Measurements from ENCODE around the gene WASF3. TPM values are rescaled to one million over a fixed set of nuclear protein-coding genes. Genes with fewer than 3 reads are reported as not detected.

The WASF3 gene
- total and polyA plus RNA-seq, 10 of the 15 experiments (the other 5 are each of a cell fraction or from before 2014, with no cell fraction given), result under 0.01 to 0.10 (median 0.01) TPM; not detected in 7

DNA sequence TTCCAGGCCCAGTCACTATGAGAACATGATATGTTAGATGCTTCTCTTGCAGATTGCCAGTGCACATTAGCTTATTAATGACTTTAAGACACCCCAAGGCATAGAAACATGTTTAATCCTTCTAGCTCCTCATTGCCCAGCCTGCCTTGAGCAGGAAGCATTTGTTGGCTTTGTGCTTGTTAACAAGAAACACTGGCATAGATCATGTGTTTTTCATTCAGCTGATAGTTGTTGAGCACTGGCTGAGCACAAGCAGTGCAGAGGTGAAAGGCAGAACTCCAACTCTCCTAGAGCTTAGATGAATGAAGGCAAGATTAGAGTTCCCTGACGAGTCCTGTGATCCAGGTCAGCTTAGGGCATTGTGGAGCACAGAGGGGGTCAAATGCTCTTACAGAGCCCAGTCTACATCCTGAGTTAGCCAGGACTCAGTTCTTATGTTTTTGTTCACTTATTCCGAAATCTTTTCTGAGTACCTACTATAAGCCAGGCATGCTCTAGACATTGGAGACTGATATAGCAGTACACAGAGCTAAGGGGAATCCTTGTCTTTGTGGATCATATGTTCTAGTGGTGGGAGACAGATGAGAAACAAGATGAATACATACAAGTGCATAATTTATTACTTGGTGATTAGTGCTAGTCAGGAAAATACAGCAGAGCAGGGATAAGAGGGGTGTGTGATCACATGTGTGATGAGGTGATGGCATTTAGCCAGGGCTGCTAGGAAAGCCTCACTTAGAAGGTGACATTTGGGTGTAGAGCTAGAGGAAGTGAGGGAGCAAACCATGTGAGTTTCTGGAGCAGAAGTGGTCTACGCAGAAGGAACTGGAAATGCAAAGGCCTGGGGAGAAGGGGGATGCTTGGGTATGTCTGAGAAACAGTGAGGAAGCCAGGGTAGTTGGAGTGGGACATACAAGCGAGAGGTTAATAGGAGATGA, 101.2 kb downstream of the WASF3 start:
- no peaks in the 10 kb centered on the region for H3K79me2 ChIP-seq (ENCODE audit: control insufficient read depth, insufficient read depth, low read length)
- POLR2A ChIA-PET, result no interaction called here
- no TSS peak for BruUV-seq (replicated peaks)
- H4K20me1 ChIP-seq (ENCODE audit: control insufficient read depth, insufficient read depth), result no peaks in the 10 kb centered on the region
- no peak for ATAC-seq
- H3K27me3 ChIP-seq (replicated peaks in 1 of 2; ENCODE audit: control insufficient read depth in 2 of 2, insufficient read depth in 2 of 2, low read length in 1 of 2), result 0 out of 4 replicates have a peak, but pooled peaks cover 0 to 1% of the 10 kb centered on the region in 2 experiments
- H3K4me3 ChIP-seq, result no peak overlapping the region
- SMC1A ChIA-PET (ENCODE audit: uncharacterized antibody, unreplicated experiment), result no interaction called here
- H2AFZ ChIP-seq (ENCODE audit: control insufficient read depth, low read depth, low read length), result no peak overlapping the region
- 4% methylated on average over 4 of the region's 4 CpGs for WGBS (ENCODE audit: insufficient coverage, insufficient replicate concordance, low lambda C conversion rate, missing lambda C conversion rate)
- no peaks in the 10 kb centered on the region for H3K9me3 ChIP-seq (replicated peaks; ENCODE audit: control insufficient read depth, insufficient read depth, low read length)
- H3K27ac ChIP-seq (ENCODE audit: control insufficient read depth, insufficient read depth), result no peak overlapping the region
- no peak for DNase-seq (ENCODE audit: low read depth, low spot score)
- in situ Hi-C loops (cut with MboI), result no loop called here
- no peaks in the 10 kb centered on the region for H3K4me1 ChIP-seq (ENCODE audit: control insufficient read depth, insufficient read depth, low read length)
- no peak overlapping the region for H3K9ac ChIP-seq (ENCODE audit: control insufficient read depth, insufficient read depth, low read length)
- CTCF ChIA-PET, result interaction anchor here (1.7 to 2.1 kb wide), 2 partner anchors 40 to 41 kb away, joined by 4 to 7 read pairs; no protein-coding TSS in a partner anchor
- intact Hi-C loops (cut with micrococcal nuclease; ENCODE audit: unreplicated experiment), result no loop called here
- FAIRE-seq, result no peak
- RAD21 ChIA-PET (ENCODE audit: unreplicated experiment), result interaction anchor here (0.9 kb wide), 1 partner anchor 38 kb away, joined by 3 read pairs; no protein-coding TSS in a partner anchor
- no peaks in the 10 kb centered on the region for H3K36me3 ChIP-seq (ENCODE audit: control insufficient read depth in 2 of 2, insufficient read depth in 2 of 2, low read length in 1 of 2)
- TF ChIP-seq IKZF1 (conservative IDR thresholded peaks at IDR 0.05) (no peak), SUPT20H (IDR thresholded peaks at IDR 0.05; ENCODE audit: borderline replicate concordance, control insufficient read depth, low read depth, low read length) (no peak), EP300 (IDR thresholded peaks at IDR 0.05; ENCODE audit: borderline replicate concordance in 1 of 2, control insufficient read depth in 1 of 2, low read depth in 2 of 2, low read length in 2 of 2) (no peak), RUNX3 (IDR thresholded peaks at IDR 0.05; ENCODE audit: low read length) (no peak), EZH2 (IDR thresholded peaks at IDR 0.05; ENCODE audit: borderline replicate concordance, control insufficient read depth, low read depth, low read length) (no peak), BRCA1 (IDR thresholded peaks at IDR 0.05; ENCODE audit: low read depth, low read length) (no peak), RELA (IDR thresholded peaks at IDR 0.05; ENCODE audit: borderline replicate concordance, partially characterized antibody) (no peak), ATF7 (IDR thresholded peaks at IDR 0.05; ENCODE audit: low read depth) (no peak), SREBF2 (IDR thresholded peaks at IDR 0.05; ENCODE audit: low read length) (no peak), TCF3 (IDR thresholded peaks at IDR 0.05; ENCODE audit: borderline replicate concordance, insufficient read depth, low read depth, low read length) (no peak), YBX1 (IDR thresholded peaks at IDR 0.05) (no peak), GABPA (IDR thresholded peaks at IDR 0.05; ENCODE audit: low read depth) (no peak)
- TF ChIP-seq, protein P1, sequence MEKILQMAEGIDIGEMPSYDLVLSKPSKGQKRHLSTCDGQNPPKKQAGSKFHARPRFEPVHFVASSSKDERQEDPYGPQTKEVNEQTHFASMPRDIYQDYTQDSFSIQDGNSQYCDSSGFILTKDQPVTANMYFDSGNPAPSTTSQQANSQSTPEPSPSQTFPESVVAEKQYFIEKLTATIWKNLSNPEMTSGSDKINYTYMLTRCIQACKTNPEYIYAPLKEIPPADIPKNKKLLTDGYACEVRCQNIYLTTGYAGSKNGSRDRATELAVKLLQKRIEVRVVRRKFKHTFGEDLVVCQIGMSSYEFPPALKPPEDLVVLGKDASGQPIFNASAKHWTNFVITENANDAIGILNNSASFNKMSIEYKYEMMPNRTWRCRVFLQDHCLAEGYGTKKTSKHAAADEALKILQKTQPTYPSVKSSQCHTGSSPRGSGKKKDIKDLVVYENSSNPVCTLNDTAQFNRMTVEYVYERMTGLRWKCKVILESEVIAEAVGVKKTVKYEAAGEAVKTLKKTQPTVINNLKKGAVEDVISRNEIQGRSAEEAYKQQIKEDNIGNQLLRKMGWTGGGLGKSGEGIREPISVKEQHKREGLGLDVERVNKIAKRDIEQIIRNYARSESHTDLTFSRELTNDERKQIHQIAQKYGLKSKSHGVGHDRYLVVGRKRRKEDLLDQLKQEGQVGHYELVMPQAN (conservative IDR thresholded peaks at IDR 0.05), result no peak
- TF ChIP-seq, protein P2, sequence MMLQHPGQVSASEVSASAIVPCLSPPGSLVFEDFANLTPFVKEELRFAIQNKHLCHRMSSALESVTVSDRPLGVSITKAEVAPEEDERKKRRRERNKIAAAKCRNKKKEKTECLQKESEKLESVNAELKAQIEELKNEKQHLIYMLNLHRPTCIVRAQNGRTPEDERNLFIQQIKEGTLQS (IDR thresholded peaks at IDR 0.05; ENCODE audit: borderline replicate concordance, extremely low read depth, low read depth, low read length), result no peak
- TF ChIP-seq, protein P3, sequence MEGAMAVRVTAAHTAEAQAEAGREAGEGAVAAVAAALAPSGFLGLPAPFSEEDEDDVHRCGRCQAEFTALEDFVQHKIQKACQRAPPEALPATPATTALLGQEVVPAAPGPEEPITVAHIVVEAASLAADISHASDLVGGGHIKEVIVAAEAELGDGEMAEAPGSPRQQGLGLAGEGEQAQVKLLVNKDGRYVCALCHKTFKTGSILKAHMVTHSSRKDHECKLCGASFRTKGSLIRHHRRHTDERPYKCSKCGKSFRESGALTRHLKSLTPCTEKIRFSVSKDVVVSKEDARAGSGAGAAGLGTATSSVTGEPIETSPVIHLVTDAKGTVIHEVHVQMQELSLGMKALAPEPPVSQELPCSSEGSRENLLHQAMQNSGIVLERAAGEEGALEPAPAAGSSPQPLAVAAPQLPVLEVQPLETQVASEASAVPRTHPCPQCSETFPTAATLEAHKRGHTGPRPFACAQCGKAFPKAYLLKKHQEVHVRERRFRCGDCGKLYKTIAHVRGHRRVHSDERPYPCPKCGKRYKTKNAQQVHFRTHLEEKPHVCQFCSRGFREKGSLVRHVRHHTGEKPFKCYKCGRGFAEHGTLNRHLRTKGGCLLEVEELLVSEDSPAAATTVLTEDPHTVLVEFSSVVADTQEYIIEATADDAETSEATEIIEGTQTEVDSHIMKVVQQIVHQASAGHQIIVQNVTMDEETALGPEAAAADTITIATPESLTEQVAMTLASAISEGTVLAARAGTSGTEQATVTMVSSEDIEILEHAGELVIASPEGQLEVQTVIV (IDR thresholded peaks at IDR 0.05; ENCODE audit: borderline replicate concordance, partially characterized antibody), result no peak
- TF ChIP-seq, protein P4, sequence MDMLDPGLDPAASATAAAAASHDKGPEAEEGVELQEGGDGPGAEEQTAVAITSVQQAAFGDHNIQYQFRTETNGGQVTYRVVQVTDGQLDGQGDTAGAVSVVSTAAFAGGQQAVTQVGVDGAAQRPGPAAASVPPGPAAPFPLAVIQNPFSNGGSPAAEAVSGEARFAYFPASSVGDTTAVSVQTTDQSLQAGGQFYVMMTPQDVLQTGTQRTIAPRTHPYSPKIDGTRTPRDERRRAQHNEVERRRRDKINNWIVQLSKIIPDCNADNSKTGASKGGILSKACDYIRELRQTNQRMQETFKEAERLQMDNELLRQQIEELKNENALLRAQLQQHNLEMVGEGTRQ (IDR thresholded peaks at IDR 0.05; ENCODE audit: borderline replicate concordance, low read depth, low read length), result no peak
- H3K4me2 ChIP-seq (ENCODE audit: control insufficient read depth, insufficient read depth), result no peak overlapping the region
